GM19238 (cell line): ENCODE data around the gene SLC5A2.
"Not testable (repeated sequence)": the region's sequence is repeated elsewhere in the genome, so short reads cannot be mapped to it uniquely, and the experiment has no call there.

Source experiments
- DNase-seq: peaks from one replicate; pipeline ENCODE4 v3.0.0; 2011; ENCODE audit warnings: low spot score; ENCODE audit not compliant: insufficient read length

Gene SLC5A2

GRCh38 chr16:31528523-31529107 lies 45.7 kb downstream of the SLC5A2 start:
- no peak for DNase-seq

- no peak for DNase-seq
Observed at GRCh38 chr16:31529108-31529936, 46.4 kb downstream of the SLC5A2 start.

DNA sequence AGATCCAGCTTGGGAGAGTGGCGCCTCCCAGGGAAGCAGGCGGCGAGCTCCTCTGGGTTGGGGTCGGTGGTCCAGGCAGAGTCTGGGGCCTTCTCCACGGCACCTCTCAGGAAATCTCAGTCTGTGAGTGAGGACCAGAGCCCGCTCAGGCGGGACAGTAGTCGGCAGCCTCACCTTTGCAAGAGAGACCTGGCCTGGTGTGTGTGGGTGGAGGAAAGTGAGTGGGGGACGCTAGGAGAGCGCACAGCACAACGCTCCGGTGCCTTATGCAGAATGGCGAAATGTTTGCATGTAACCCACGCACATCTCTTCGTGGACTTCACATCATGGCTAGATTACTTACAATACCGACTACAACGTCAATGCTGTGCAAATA lies 47.0 kb downstream of the SLC5A2 start:
- no peak for DNase-seq

GRCh38 chr16:31530405-31530804 lies 47.5 kb downstream of the SLC5A2 start:
- no peak for DNase-seq

GRCh38 chr16:31531096-31531495 lies 48.2 kb downstream of the SLC5A2 start:
- DNase-seq = no peak

DNA sequence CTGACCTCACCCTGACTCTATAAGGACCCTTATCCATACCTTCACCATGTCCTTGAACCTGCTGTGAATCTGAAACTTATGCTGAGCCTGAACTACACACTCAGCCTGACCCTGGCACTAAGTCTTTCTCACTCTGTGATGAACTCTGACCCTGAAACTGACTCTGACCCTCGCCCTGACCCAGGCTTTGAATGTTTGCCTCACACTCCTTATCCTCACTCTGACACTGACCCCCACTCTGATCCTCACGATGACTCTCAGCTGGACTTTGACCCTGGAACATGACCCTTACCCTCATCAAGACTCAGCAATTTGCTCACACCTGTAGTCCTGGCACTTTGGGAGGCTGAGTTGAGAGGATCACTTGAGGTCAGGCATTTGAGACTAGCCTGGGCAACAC lies 49.2 kb downstream of the SLC5A2 start:
- no peak for DNase-seq

DNA sequence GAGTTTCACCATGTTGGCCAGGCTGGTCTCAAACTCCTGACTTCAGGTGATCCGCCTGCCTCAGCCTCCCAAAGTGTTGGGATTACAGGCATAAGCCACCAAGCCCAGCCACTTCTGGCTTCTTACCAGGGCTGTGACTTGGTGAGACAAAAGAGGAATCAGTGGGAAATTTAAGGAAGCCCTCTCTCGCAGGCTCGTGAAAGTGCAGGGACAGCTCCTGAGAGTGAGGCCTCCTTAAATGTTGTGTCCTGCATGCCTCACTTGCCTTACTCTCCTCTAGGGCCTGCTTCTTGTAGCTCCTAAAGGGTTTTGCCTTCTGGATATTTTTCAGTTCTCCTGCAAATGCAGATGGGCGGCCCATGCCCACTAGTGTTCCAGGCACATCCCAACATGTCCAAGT lies 50.0 kb downstream of the SLC5A2 start:
- DNase-seq = no peak

GRCh38 chr16:31535737-31536136 lies 52.8 kb downstream of the SLC5A2 start:
- no peak for DNase-seq

GRCh38 chr16:31536804-31537361 lies 54.0 kb downstream of the SLC5A2 start:
- no peak for DNase-seq

GRCh38 chr16:31537362-31538242 lies 54.7 kb downstream of the SLC5A2 start:
- no peak for DNase-seq

GRCh38 chr16:31538243-31538598 lies 55.3 kb downstream of the SLC5A2 start:
- not testable (repeated sequence) for DNase-seq

DNA sequence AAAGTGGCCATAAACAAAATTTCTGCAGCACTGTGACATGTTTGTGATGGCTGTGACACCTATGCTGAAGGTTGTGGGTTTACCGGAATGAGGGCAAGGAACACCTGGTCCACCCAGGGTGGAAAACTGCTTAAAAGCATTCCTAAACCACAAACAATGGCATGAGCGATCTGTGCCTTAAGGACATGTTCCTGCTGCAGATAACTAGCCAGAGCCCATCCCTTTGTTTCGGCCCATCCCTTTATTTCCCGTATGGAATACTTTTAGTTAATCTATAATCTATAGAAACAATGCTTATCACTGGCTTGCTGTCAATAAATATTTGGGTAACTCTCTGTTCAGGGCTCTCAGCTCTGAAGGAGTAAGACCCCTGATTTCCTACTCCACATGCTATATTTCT lies 56.8 kb downstream of the SLC5A2 start:
- not testable (repeated sequence) for DNase-seq
